Fibroblast of skin of back (primary cell): ENCODE results near the gene OR4A47. TPM values are rescaled to one million over a fixed set of nuclear protein-coding genes. Genes with fewer than 3 reads are reported as not detected.
"Not testable (repeated sequence)": the region's sequence is repeated elsewhere in the genome, so short reads cannot be mapped to it uniquely, and the experiment has no call there.

Source experiments
- DNase-seq: peaks from one replicate; pipeline ENCODE4 v3.0.0-alpha.2; 2013
- polyA plus RNA-seq, 2 experiments: library from polyadenylated mRNA; unstranded; fragments of 120-200 nt; gene quantifications; one replicate each; pipeline ENCODE4 v1.2.1, GENCODE V29; 2013; ENCODE audit not compliant: insufficient read length in 2 of 2

Gene OR4A47
- not detected for polyA plus RNA-seq (2013, experiment 1 of 2; ENCODE audit: insufficient read length)
- polyA plus RNA-seq (2013, experiment 2 of 2; ENCODE audit: insufficient read length) = not detected

GRCh38 chr11:48488493-48488892, at the start of gene OR4A47:
OR4A47 (plus strand) TSS chr11:48488793; CDS start chr11:48488793, 0 bp downstream.
- DNase-seq = not testable (repeated sequence)

DNA sequence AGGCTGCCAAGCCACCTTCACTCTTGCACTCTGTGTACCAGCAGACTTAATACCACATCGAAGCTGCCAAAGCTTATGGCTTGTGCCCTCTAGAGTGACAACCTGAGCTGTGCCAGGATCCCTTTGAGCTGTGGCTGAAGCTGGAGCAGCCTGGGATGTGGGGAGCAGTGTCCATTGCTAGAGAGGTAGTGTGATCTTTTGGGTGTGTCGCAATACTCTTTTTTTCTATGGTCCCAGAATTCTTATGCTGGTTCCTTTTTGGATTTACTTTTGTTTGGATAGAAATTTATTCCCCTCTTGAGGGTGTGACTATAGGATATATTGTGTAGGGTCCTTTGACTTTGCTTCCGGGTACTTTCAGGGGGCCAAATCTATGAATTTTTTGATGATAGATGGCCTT, 32.7 kb upstream of the OR4A47 start:
- DNase-seq = not testable (repeated sequence)

GRCh38 chr11:48473966-48474365, 14.6 kb upstream of the OR4A47 start:
- not testable (repeated sequence) for DNase-seq

- DNase-seq = not testable (repeated sequence)
These were observed 13.9 kb upstream of the OR4A47 start for GRCh38 chr11:48474703-48475102.

DNA sequence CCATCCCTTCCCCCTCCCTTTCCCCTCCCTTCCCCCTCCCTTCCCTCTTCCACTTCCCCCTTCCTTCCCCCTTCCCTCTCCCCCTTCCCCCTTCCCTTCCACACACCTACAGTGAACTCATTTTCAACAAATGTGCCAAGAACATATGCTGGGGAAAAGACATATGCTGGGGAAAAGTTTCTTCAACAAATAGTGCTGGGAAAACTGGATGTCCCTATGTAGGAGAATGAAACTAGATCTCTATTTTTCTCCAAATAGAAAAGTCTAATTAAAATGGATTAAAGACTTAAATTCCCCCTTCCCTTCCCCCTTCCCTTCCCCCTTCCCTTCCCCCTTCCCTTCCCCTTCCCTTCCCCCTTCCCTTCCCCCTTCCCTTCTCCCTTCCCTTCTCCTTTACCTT, 17.6 kb downstream of the OR4A47 start:
- DNase-seq = not testable (repeated sequence)

DNA sequence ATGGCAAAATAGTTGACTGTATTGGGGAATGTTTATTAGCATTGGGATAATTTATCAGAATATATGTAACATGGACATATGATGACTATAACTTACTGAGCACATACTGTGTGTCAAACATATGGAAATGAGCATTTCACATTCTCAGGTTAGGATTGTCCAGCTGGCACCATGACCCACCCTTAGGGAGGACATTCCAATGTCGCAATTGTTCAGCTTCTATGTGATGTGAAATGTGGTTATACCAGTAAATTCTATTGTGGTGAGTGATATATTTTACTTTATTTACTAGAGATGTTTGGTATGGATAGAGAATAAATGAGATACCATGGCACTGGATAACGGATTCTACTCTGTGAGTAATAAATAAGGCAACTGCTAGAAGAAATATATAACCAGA, 50.4 kb downstream of the OR4A47 start:
- no peak for DNase-seq
